Measurements from ENCODE around the gene GATB. TPM values are rescaled to one million over a fixed set of nuclear protein-coding genes. Genes with fewer than 3 reads are reported as not detected.

Gene GATB
- total and polyA plus RNA-seq, 12 donors: 17.2 to 59.8 (median 36.6) TPM

DNA sequence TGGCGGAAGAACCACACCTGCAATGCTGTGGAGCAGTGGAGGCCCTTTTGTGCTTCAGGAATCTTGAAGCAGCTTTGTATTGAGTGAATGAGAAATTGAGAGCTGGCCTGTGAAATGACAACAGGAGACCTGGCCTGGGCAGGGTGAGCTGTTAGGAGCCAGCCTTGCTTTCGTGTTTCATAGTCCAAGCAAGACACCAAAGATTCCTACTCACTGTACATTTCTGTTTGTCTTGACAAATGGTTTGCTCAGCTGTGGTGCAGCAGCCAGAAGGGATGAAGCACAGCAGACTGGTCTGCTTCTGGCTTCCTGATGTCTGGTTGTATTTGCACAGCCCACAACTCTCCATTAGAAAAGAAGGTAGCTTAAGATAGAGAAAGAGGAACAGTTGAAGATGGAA lies 96.5 kb downstream of the GATB start:
- WGBS, 4 donors: 81 to 100% (median 91%) methylated on average over 2 of the region's 2 CpGs
- no peak for TF ChIP-seq CTCF (IDR thresholded peaks at IDR 0.05)
- TF ChIP-seq POLR2A (IDR thresholded peaks at IDR 0.05): no peak
- intact Hi-C loops (cut with DNase I): no loop called here
- no peak overlapping the region for H3K27ac ChIP-seq
- H3K4me1 ChIP-seq (replicated peaks in 1 of 2): peaks cover 0 to 7% of the 10 kb centered on the region in 2 donors
- no peaks in the 10 kb centered on the region for H3K36me3 ChIP-seq (replicated peaks in 1 of 2)
- H3K27me3 ChIP-seq: no peaks in the 10 kb centered on the region
- H3K4me3 ChIP-seq: no peak overlapping the region
- no peak for DNase-seq
- H3K9me3 ChIP-seq (replicated peaks in 1 of 3): no peaks in the 10 kb centered on the region

GRCh38 chr4:151663109-151663508 lies 97.7 kb downstream of the GATB start:
- intact Hi-C loops (cut with DNase I): no loop called here
- DNase-seq: no peak
- no peaks in the 10 kb centered on the region for H3K27me3 ChIP-seq
- TF ChIP-seq POLR2A (IDR thresholded peaks at IDR 0.05) (no peak), CTCF (IDR thresholded peaks at IDR 0.05) (no peak)
- 89 to 96% (median 93%) methylated on average over 7 of the region's 7 CpGs for WGBS, 4 donors
- no peak overlapping the region for H3K4me3 ChIP-seq
- H3K27ac ChIP-seq: no peak overlapping the region
- peaks cover 0 to 7% of the 10 kb centered on the region in 2 donors for H3K4me1 ChIP-seq (replicated peaks in 1 of 2)
- no peaks in the 10 kb centered on the region for H3K9me3 ChIP-seq (replicated peaks in 1 of 3)
- H3K36me3 ChIP-seq (replicated peaks in 1 of 2): no peaks in the 10 kb centered on the region

- intact Hi-C loops (cut with DNase I): no loop called here
- 75 to 88% (median 82%) methylated on average over 6 to 7 of the region's 7 CpGs for WGBS, 4 donors
- H3K9me3 ChIP-seq (replicated peaks in 1 of 3): no peaks in the 10 kb centered on the region
Observed at GRCh38 chr4:151661873-151662272, 98.9 kb downstream of the GATB start.

DNA sequence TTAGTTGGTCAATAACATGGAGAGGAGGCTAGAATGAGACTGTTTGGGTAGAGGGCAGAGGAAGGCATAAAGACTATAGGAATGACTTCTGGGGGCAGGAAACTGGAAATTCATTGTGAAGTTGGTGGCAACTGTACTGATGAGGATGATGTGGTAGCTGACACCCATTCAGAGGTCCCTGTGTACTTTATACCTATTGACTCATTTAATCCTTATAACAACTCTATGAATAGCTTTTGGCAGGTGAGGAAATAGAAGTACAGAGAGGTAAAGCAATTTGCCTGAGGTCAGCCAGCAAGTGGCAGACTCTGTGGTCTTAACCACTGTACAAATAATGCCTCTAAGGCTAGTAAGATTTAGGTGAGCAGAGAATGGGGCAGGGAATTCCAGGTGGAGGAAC lies 100.1 kb downstream of the GATB start:
- Histone ChIP-seq H3K9me3 (replicated peaks in 1 of 3) (no peaks in the 10 kb centered on the region), H3K4me1 (replicated peaks in 1 of 2) (peaks cover 0 to 7% of the 10 kb centered on the region in 2 donors), H3K27ac (no peak overlapping the region), H3K4me3 (no peak overlapping the region), H3K36me3 (replicated peaks in 1 of 2) (no peaks in the 10 kb centered on the region), H3K27me3 (no peaks in the 10 kb centered on the region)
- TF ChIP-seq CTCF (IDR thresholded peaks at IDR 0.05): no peak
- TF ChIP-seq POLR2A (IDR thresholded peaks at IDR 0.05): no peak
- intact Hi-C loops (cut with DNase I): no loop called here
- no peak for DNase-seq

More at GRCh38 chr4:151661873-151662272, 98.9 kb downstream of the GATB start:
- H3K27ac ChIP-seq: no peak overlapping the region
- H3K4me1 ChIP-seq (replicated peaks in 1 of 2): peaks cover 0 to 7% of the 10 kb centered on the region in 2 donors
- TF ChIP-seq POLR2A (IDR thresholded peaks at IDR 0.05) (no peak), CTCF (IDR thresholded peaks at IDR 0.05) (no peak)
- no peak for DNase-seq
- H3K4me3 ChIP-seq: no peak overlapping the region
- H3K36me3 ChIP-seq (replicated peaks in 1 of 2): no peaks in the 10 kb centered on the region
- no peaks in the 10 kb centered on the region for H3K27me3 ChIP-seq

All from adrenal gland (tissue), 12 donors.